H1 (cell line): ENCODE measurements around the gene FCGR2B. TPM values are rescaled to one million over a fixed set of nuclear protein-coding genes. Genes with fewer than 3 reads are reported as not detected.

Experiments used
- BRCA1 ChIP-seq: IDR thresholded peaks from 2 replicates; pipeline ENCODE4 v1.6.1; 2012; ENCODE audit warnings: low read depth, low read length, improper control_type of control experiment
- CHD7 ChIP-seq: fragments of 300-600 bp; sonication (generic); IDR thresholded peaks from 2 replicates; pipeline ENCODE4 v1.7.1; 2012; ENCODE audit warnings: low read length, moderate library complexity, mild to moderate bottlenecking, inconsistent platforms; ENCODE audit not compliant: insufficient replicate concordance
- CREB1 ChIP-seq: IDR thresholded peaks from 2 replicates; pipeline ENCODE4 v1.6.1; 2012; ENCODE audit warnings: inconsistent platforms
- EP300 ChIP-seq, 2 experiments: IDR thresholded peaks; 1 replicate in 1 of 2; 2 replicates in 1 of 2; pipeline ENCODE4 v1.6.1; 2011 to 2012; ENCODE audit warnings: low read depth in 2 of 2, low read length in 2 of 2, mild to moderate bottlenecking in 2 of 2, borderline replicate concordance in 1 of 2, inconsistent platforms in 1 of 2, moderate library complexity in 1 of 2
- EZH2 ChIP-seq: fragments of 200-600 bp; sonication (generic); IDR thresholded peaks from 2 replicates; pipeline ENCODE4 v1.7.1; 2012; ENCODE audit warnings: low read depth, mild to moderate bottlenecking, moderate library complexity, low read length, inconsistent platforms; ENCODE audit not compliant: severe bottlenecking
- JUND ChIP-seq: IDR thresholded peaks from 2 replicates; pipeline ENCODE4 v1.6.1; 2011; ENCODE audit warnings: mild to moderate bottlenecking, improper control_type of control experiment, low read length
- KDM1A ChIP-seq: fragments of 200-600, 300-600 bp; sonication (generic); IDR thresholded peaks from 2 replicates; pipeline ENCODE4 v1.7.1; 2016; ENCODE audit warnings: mild to moderate bottlenecking, low read length, borderline replicate concordance
- MAFK ChIP-seq: IDR thresholded peaks from 2 replicates; pipeline ENCODE4 v1.6.1; 2012; ENCODE audit warnings: low read depth, mild to moderate bottlenecking, improper control_type of control experiment, low read length
- POU5F1 ChIP-seq: IDR thresholded peaks from 2 replicates; pipeline ENCODE4 v1.6.1; 2011; ENCODE audit warnings: low read depth, mild to moderate bottlenecking, low read length, moderate library complexity
- RBBP5 ChIP-seq: IDR thresholded peaks from 2 replicates; pipeline ENCODE4 v1.7.1; 2012; ENCODE audit warnings: low read depth, mild to moderate bottlenecking, inconsistent platforms, low read length, moderate library complexity, borderline replicate concordance
- RNF2 ChIP-seq: fragments of 200-900, 300-1000 bp; sonication (generic); IDR thresholded peaks from 2 replicates; pipeline ENCODE4 v1.7.1; 2016; ENCODE audit warnings: borderline replicate concordance, low read depth, mild to moderate bottlenecking, antibody characterized with exemption, low read length; ENCODE audit not compliant: poor library complexity, severe bottlenecking; ENCODE audit errors: missing control alignments
- TBP ChIP-seq: IDR thresholded peaks from 2 replicates; pipeline ENCODE4 v1.6.1; 2011; ENCODE audit warnings: low read depth, low read length, improper control_type of control experiment
- polyA plus RNA-seq, 7 experiments: library from polyadenylated mRNA; depleted of rRNA in 3 of 7; stranded (reverse) in 5 of 7; unstranded in 2 of 7; fragments of >200 nt in 5 of 7; fragments of 200-250 nt in 2 of 7; gene quantifications; 1 replicate in 5 of 7; 2 replicates in 1 of 7; 4 replicates in 1 of 7; pipeline versions ENCODE4 v1.2.1 to v1.2.3, GENCODE V29; 2011 to 2013; ENCODE audit warnings: missing spikeins in 2 of 7, mixed read lengths in 2 of 7
- total RNA-seq: library from RNA; stranded (reverse); fragmentation: NEBNext Ultra II Directional; extraction: Animal tissue kit (Norgen Biotek cat#: 25700); gene quantifications from 2 replicates; pipeline ENCODE4 v1.2.1, GENCODE V29; 2021

Gene FCGR2B
- total and polyA plus RNA-seq, 2 of the 8 experiments (the other 6 are each of a cell fraction or from before 2014, with no cell fraction given), result 0.05 TPM; not detected in 1

DNA sequence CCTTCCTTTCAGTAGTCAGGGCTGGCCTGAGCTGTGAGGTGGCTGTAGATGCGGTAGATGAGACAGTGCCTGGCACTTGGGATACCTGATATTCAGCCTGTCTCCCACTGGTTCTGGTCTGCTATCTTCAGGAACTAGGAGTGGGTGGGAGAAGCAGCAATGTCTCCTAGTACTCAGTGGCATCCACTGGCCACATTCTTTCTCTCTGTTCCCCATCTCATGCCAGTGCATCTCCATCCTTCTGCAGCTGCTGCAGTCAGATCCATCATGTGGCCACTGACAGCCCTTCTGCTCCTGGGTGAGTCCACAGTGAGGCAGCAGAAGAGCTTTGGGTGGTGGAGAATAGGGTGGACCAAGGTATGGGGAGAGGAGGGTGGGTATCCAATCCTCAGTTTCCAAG is 59.5 kb downstream of the FCGR2B start (continued):
- no peak for TF ChIP-seq CHD7
- TF ChIP-seq RBBP5, result no peak
- no peak for TF ChIP-seq POU5F1
- no peak for TF ChIP-seq TBP
- TF ChIP-seq MAFK, result no peak
- no peak for TF ChIP-seq EP300 (IDR thresholded peaks at IDR 0.05; ENCODE audit: borderline replicate concordance in 1 of 2, low read depth in 2 of 2, low read length in 2 of 2)
- no peak for TF ChIP-seq BRCA1
- TF ChIP-seq KDM1A, result no peak
- no peak for TF ChIP-seq CREB1
- no peak for TF ChIP-seq RNF2
- no peak for TF ChIP-seq JUND
- TF ChIP-seq EZH2, result no peak
